Measurements from ENCODE around the gene GK. TPM values are rescaled to one million over a fixed set of nuclear protein-coding genes. Genes with fewer than 3 reads are reported as not detected.
A peak's percentile ranks its signal among the peaks of the same experiment; 100 is the strongest.
"Not testable (repeated sequence)": the region's sequence is repeated elsewhere in the genome, so short reads cannot be mapped to it uniquely, and the experiment has no call there.

GK gene
- total RNA-seq, 1 donor from 2014 or later, result 2.2 TPM

DNA sequence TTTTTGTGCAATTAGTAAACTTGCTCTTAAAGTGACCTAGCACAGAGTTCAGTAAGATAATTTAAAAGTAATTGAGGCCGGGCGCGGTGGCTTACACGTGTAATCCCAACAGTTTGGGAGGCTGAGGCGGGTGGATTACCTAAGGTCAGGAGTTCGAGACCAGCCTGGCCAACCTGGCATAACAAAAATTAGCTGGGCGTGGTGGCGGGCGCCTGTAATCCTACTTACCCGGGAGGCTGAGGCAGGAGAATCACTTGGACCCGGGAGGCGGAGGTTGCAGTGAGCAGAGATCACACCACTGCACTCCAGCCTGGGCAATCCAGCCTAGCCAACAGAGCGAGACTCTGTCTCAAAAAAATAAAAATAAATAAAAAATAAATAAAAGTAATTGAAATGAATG is 1.2 kb downstream of the GK start:
- DNase-seq (ENCODE audit: low spot score), result not testable (repeated sequence)

- no peak for DNase-seq (ENCODE audit: low spot score)
Observed at GRCh38 chrX:30654989-30655607, 1.9 kb downstream of the GK start.

DNA sequence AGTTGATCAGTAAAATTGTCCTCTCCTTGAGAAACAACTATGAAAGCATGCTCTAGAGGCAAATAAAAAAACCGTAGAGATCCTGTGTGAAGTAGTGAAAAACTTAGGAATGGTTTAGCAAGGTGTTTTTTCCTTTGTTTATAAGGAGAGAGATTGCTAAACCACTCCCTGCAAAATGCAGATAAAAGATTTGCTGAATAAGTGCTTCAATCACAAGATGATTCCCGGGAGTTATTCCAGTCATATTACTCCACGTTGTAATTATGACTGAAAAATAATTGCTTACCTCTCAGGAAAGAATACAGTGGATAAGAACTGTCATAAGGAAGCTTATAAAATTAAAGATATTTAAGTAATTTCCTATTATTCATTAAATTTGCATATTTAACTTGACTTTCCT is 2.8 kb downstream of the GK start:
- DNase-seq (ENCODE audit: low spot score), result no peak

DNA sequence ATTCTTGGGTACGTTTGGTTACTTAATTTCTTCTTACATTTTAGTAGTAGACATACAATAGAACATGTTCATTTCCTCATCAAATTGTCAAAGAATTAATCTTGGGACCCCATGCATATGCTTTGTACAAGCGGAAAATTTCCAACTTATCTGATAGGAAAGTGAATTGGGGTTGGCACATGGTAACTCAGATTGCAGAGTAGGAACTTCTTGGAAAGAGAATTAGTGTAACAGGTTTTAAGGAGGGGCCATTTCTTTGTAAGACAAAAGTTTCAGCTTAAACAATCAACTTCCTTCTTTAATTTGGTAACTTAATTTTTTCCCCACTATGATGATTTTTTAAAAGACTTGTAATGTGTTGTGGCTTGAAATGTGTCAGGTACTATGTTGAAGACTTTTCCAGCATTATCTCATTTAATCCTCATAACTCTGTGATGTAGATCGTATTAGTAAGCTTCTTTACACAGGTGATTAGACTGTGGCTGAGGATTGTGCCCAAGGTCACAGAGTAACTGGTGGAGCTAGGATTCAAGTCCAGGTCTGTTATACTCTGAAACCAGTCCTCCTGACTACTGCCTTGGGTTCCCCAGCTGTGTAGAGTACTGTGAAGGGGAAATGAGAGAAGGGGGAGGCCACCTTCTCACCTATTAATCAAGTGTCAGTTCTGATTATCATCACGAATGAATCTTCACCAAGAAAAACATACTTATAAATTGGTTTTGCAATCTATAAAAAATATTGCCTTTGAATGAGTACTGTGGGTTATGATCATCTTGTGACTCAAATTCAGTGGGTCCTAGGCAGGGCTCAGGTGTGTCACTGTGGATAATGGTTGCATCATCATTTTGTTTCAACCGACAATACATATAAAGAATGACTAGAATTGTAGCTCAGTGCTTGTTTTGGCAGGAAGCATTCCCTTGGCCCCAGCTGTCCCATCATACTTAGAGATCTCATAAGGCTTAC is 4.3 kb downstream of the GK start:
- DNase-seq (ENCODE audit: low spot score), result no peak

DNA sequence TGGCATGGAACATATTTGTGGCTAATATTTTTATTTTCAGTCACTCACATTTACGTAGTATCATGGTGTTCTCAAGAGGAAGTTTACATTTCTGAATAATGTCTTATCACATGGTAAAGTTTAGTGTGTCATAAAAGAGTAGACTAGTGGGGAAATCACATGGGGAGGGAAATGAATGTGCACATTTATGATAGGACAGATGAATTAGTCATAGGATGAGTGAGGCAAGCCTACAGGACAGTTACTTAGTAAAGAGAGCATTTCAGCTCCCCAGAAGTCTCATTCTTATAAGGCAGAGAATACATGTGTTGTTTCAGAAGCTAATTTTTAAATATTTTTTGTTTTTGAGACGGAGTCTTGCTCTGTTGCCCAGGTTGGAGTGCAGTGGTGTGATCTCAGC is 6.2 kb downstream of the GK start:
- DNase-seq (ENCODE audit: low spot score), result no peak

GRCh38 chrX:30661228-30661627 is 8.0 kb downstream of the GK start:
- DNase-seq (ENCODE audit: low spot score), result no peak

- no peak for DNase-seq (ENCODE audit: low spot score)
Observed at GRCh38 chrX:30663322-30663721, 10.1 kb downstream of the GK start.

GRCh38 chrX:30665471-30665870 is 12.2 kb downstream of the GK start:
- DNase-seq (ENCODE audit: low spot score), result no peak

DNA sequence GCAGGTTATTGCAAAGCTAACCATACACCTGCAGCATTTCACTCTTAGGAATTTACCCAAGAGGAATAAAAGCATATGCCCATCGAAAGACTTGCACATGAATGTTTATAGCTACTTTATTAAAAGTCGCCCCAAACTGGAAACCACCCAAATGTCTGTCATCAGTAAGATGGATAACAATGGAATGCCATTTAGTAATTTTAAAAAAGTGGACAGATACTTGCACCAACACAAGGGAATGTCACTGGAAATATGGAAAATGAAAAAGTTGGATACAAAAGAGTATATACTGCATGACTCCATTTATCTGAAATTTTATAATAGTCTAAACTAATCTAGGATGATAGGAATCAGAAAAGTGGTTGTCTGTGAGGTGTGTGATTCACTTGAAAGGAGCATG is 12.9 kb downstream of the GK start:
- DNase-seq (ENCODE audit: low spot score), result no peak

DNA sequence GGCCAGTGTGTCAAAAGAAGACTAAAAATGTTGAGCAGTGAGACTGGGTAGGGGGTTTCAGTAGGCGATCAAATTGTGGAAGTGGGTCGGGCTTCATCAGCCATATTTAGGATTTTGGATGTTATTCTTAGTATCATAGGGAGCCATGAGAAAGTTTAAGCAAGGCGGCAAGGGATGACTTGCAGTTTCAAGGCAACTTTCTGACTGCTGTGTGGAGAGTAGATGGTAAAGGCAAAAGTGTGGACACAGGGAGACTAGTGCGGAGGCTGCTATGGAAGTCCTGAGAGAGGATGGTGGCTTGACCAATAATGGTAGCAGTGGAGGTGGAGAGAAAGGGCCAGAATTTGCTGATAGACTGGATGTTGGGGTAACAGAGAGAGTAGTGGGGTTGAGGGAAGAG is 15.4 kb downstream of the GK start:
- no peak for DNase-seq (ENCODE audit: low spot score)

DNA sequence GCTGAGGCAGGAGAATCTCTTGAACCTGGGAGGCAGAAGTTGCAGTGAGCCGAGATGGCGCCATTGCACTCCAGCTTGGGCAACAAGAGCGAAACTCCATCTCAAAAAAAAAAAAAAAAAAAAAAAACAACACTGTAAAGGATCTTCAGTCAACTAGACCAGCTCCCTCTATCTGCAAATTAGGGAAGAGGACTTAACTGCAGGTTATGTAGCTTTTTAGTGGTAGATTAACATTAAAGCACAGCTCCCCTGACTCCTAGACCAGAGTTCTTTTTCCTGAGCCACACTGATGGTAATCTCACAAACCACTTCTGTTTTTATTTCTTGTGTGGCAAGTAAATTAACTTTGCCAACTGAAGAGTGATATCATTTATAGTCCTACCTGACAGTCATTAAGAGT is 18.0 kb downstream of the GK start:
- not testable (repeated sequence) for DNase-seq (ENCODE audit: low spot score)

DNA sequence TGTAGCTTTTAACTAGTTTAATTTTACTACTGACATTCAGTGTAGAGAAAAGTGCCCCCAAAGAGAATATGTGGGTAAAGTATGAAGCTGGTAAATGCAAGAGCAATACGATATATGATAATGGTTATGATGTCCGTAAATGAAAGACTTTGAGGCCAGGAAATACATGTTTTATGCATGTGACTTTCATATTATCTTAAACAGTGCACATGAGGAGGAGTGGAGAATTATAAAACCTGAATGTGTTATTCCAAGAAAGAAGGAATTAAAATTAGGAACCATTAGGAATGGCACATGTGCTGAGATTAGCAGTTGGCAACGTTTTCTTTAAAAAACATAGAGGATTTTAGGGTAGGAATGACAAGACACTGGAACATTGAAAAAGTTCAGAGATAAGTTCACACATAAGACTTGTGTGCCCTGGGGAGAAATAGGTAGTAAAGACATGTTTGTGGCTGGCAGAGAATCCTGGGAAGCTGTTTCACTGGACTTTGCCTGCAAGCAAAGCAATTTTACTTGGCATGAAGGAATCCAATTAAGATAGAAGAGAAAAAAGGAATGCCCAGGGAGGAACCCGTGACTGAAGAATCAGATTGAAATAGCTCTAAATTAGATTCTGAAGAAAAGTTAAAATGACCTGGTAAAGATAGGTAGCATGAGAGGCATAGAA is 20.0 kb downstream of the GK start:
- no peak for DNase-seq (ENCODE audit: low spot score)

- no peak for DNase-seq (ENCODE audit: low spot score)
Observed at GRCh38 chrX:30673884-30674598, 20.8 kb downstream of the GK start.

- no peak for DNase-seq (ENCODE audit: low spot score)
Observed at GRCh38 chrX:30674799-30675198, 21.6 kb downstream of the GK start.

DNA sequence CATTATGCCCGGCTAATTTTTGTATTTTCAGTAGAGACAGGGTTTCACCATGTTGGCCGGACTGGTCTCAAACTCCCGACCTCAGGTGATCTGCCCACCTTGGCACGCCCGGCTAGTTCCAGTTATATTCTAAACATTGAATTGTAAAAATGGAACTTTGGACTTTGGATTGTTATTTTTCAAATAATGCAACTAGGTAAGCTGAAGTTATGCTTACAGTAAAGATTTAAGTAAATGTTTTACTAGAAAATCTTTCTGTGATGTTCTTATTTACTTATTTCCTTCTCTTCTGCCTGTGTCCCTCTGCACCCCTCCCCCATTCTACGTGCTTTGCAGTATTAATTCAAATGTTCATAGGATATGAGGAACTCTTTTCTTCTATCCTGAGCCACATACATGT is 26.1 kb downstream of the GK start:
- DNase-seq (ENCODE audit: low spot score), result no peak

- peak; percentile 77 for DNase-seq (ENCODE audit: low spot score)
Observed at GRCh38 chrX:30680618-30681017, 27.4 kb downstream of the GK start.

GRCh38 chrX:30688641-30689040 is 35.4 kb downstream of the GK start:
- DNase-seq (ENCODE audit: low spot score), result no peak

DNA sequence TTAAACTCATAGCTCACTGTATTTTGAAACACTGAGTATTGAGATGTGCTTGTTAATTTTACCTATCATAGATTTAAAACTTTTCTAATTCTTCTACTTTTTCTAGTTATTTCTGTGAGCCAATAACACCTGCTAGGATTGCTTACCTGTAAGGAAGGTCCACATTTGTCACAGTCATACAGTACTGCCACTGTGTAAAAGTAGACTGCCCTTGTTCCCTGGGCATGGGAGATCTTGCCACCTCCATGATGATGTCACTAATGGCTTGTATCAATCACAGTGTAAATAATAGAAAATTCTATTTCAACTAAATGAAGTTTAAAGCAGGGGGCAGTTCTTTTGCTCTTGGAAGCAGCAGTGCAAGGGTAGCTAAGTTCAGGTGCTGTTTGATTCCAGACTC is 35.9 kb downstream of the GK start:
- no peak for DNase-seq (ENCODE audit: low spot score)

- DNase-seq (ENCODE audit: low spot score), result no peak
Observed at GRCh38 chrX:30690330-30690729, 37.1 kb downstream of the GK start.

- no peak for DNase-seq (ENCODE audit: low spot score)
Observed at GRCh38 chrX:30693999-30694650, 40.9 kb downstream of the GK start.

- no peak for DNase-seq (ENCODE audit: low spot score)
Observed at GRCh38 chrX:30702736-30703135, 49.5 kb downstream of the GK start.
